Measurements from ENCODE around the gene FGF23.

- TF ChIP-seq CTCF (IDR thresholded peaks at IDR 0.05) (no peak), ZFX (IDR thresholded peaks at IDR 0.05; ENCODE audit: borderline replicate concordance) (no peak)
Observed at GRCh38 chr12:4370265-4370664, 9.2 kb downstream of the FGF23 start.

Measured in 22Rv1 (cell line).